Stimulated activated CD4-positive, alpha-beta T cell treated with anti-CD3 and anti-CD28 coated beads, Interleukin-15, amount 100 ng/mL, for 1 hour (primary cell): ENCODE measurements around the gene SRRM3.
"Not testable (repeated sequence)": the region's sequence is repeated elsewhere in the genome, so short reads cannot be mapped to it uniquely, and the experiment has no call there.

Experiments used
- DNase-seq, 2 donors: peaks; one replicate each; pipeline ENCODE4 v3.0.0-alpha.2; 2020; ENCODE audit warnings: low read depth in 1 of 2, low spot score in 1 of 2

Gene SRRM3, protein sequence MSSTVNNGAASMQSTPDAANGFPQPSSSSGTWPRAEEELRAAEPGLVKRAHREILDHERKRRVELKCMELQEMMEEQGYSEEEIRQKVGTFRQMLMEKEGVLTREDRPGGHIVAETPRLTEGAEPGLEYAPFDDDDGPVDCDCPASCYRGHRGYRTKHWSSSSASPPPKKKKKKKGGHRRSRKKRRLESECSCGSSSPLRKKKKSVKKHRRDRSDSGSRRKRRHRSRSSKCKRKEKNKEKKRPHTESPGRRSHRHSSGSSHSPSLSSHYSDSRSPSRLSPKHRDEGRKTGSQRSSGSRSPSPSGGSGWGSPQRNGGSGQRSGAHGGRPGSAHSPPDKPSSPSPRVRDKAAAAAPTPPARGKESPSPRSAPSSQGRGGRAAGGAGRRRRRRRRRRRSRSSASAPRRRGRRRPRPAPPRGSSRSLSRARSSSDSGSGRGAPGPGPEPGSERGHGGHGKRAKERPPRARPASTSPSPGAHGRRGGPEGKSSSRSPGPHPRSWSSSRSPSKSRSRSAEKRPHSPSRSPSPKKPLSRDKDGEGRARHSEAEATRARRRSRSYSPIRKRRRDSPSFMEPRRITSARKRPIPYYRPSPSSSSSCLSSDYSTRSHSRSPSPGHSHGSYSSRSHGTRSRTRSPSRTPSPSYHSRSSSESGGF

DNA sequence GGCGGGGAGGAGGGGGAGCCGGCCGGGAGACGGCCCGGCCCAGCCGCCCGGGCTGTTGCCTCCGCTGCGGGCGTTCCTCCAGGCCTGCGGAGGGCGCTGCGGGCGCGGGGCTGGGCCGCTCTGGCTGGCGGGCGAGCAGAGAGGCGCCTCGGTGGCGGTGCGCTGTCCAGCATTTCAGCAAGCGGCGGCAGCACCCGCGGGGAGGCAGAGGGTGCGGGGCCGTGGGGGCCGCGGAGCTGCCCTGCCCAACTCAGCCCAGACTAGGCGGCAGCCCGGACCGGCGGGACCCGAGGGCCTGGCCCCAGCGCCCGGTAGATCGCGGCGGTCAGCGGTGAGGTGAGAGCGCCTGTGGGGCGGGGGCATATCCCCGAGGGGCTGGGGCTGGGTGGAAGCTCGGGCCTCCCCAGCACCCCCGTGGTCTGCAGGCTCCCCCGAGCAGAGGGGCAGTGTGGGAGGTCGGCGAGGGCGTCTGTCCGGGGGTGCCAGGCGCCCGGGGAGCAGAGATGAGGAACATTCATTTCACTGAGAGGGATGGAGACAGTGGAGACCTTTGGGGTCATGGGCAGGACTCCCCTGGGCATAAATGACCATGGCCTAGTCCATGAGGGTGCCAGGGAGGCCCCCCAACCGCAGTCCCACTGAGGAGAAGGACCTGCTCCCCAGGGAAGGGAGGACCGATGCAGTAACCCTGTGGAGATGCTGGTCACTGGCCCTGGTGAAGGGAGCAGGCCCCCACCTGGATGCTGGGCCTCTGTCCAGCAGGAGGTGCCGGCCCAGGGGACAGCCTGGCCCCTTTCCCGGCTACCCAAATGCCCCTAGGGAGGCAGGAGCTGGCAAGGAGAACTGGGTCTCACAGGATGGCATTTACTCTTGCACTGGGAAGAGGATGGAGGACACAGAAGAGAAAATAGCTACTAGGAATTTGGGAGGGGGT lies at the start of gene SRRM3:
Gene SRRM3 (plus strand): TSS at position 165 of the 934 bp plus-strand sequence. CDS start 33,171 bp downstream, outside the sequence.
- DNase-seq: peak; percentile 61 to 81

DNA sequence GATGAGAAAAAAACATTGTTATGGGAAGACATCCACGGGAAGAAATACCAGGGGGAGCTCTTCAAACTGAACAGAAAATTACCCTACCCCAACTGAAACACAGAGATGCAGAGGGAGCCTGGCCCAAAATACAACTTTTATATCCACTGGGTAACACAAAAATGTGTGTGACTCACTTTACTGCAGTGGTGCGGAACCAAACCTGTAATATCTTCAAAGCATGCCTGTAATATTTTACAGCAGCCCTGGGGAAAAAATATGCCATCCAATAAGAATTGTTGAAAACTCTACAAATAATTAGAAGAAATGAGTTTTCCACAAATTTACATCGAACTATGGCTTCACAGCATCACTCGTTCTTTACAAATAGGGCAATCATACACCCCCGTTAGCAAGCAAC lies 49.8 kb upstream of the SRRM3 start:
- no peak for DNase-seq

- not testable (repeated sequence) for DNase-seq
Observed at GRCh38 chr7:76153571-76154230, 48.0 kb upstream of the SRRM3 start.

- DNase-seq: no peak
Observed at GRCh38 chr7:76155938-76156337, 45.8 kb upstream of the SRRM3 start.

DNA sequence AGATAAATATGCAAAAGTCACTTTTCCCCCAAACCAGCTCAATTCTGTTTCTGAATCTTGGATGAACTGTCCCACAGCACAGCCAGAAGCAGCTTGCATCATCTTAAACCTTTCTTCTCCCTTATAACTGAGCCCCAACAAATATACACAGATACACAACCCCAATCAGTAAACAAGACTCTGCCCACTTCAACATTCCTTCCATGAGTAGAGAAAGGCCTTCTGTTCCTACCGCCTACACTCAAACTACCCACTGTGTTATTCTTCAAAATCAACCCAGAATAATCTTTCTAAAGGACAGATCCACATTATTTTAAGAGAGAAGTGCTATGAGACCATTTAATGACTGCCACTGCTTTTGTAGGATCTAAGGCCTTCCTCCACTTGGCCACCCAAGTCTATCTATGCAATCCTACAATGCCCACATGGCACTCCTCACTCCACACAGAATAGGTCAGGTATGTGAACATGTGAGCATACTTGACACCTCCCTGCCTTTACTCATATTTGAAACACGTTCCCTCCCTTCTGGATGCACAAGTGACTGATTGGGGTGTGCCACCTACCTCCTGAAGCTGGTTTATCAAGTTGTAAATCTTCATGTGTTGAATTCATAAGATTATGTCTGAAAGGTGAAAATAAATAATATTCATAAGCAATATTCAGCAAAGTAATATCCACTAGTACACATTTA lies 44.6 kb upstream of the SRRM3 start:
- not testable (repeated sequence) for DNase-seq

- DNase-seq: not testable (repeated sequence)
Observed at GRCh38 chr7:76158416-76158815, 43.3 kb upstream of the SRRM3 start.

DNA sequence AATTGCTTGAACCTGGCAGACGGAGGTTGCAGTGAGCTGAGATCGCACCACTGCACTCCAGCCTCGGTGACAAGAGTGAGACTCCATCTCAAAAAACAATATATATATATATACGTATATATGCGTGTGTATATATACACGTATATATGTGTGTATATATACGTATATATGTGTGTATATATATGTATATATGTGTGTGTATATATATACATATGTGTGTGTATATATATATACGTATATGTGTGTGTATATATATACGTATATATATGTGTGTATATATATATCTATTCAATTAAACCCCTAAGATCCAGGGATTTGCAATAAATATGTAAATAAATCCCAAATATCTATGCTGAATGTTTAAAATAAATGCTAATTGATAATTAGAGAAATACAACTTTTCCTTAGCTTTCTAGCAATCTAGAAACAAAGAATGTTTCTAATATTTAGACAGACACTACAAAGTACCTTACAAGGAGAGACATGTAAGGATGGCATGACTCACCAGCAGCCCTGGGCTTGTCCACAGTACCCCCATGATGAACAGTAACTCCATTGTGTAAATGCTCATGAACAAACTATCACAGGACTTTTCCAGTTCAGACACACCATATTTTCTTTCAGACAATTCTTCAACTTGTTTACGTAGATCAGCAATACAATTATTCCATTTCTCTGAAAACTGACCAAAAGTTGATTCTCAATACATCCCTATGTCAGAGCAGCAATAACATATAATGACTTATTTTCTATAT lies 39.1 kb upstream of the SRRM3 start:
- DNase-seq: not testable (repeated sequence)

- not testable (repeated sequence) for DNase-seq
Observed at GRCh38 chr7:76163812-76164211, 37.9 kb upstream of the SRRM3 start.

GRCh38 chr7:76165106-76165972 lies 36.4 kb upstream of the SRRM3 start:
- no peak for DNase-seq

- DNase-seq: no peak
Observed at GRCh38 chr7:76165973-76166403, 35.7 kb upstream of the SRRM3 start.

DNA sequence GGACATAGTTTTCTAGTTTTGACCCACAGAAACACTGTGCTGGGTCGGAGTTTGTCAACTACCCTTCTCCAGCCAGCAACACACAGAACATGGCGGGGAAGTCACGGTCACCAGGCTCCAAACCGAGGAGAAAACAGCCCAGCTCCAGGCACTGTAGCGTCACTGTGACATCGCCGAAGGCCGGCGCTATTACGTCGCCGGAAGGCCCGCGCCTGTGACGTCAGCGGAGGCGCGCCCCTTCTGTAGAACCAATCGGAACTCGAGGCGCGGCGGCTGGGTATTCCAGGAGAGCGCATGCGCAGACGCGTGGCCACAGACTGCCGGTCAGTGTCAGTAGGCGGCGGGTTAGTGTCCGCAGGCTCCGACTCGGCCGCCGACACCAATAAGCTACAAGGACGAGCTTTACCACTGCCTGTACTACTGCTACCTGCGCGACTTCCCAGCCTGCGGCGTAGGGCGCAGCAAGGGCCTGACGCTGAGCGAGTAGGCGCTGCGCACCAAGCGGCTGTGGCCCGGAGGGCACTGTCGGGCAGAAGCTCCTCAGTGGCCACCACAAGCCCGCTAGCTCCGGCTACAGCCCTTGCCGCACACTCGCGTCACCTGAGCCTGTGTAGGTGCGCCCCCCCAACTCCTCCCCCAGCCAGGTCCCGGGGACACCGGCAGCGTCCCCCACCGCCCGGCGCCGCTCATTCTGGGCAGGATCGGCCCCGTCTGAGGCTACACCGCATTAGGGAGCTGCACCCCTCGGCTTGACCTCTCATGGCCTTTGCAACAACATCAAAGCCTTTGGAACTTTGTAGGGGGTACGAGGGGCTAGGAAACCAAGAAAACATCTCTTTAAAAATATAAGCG lies 35.1 kb upstream of the SRRM3 start:
- peak; percentile 83 to 85 for DNase-seq

- no peak for DNase-seq
Observed at GRCh38 chr7:76173566-76174205, 28.0 kb upstream of the SRRM3 start.

GRCh38 chr7:76176951-76177350 lies 24.7 kb upstream of the SRRM3 start:
- not testable (repeated sequence) for DNase-seq

DNA sequence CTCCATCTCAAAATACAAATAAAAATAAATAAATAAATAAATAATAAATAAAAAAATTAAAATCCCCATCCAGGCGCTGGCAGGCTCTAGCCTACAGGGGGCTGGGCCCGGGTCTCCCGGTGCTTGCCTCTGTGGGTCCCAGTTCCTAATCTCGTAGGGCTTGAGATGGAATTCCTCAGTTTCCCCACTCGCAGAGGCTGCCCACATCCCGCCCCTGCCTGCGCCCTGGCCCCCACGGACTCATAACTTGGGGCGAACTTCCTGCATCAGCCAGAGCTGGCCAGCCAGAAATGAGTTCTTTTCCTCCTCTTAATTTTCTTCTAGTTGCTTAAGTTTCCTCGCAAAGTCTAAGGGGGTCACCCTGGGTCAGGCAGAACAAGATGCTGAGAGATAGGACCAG lies 22.0 kb upstream of the SRRM3 start:
- no peak for DNase-seq

DNA sequence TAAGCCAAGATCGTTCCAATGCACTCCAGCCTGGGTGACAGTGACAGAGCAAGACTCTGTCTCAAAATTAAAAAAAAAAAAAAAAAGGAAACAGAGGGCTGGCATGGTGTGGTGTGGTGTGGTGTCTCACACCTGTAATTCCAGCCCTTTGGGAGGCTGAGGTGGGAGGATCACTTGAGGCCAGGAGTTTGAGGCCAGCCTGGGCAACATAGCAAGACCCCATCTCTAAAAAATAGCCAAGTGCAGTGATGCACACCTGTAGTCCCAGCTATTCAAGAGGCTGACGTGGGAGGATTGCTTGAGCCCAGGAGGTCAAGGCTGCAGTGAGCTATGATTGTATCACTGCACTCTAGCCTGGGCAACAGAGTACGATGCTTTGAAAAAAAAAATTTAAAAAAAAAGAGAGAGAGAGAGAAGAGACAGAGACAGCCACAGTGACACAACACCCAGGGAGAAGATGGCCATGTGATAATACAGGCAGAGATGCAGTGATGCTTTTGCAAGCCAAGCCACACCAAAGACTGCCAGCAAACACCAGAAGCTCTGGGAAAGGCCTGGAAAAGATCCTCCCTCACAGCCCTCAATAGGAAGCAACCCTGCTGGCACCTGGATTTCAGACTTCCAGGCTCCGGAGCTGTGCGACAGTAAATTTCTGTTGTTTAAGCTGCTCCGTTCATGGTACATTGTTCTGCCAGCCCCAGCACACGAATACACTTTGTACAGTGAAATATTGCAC lies 19.3 kb upstream of the SRRM3 start:
- DNase-seq: no peak

DNA sequence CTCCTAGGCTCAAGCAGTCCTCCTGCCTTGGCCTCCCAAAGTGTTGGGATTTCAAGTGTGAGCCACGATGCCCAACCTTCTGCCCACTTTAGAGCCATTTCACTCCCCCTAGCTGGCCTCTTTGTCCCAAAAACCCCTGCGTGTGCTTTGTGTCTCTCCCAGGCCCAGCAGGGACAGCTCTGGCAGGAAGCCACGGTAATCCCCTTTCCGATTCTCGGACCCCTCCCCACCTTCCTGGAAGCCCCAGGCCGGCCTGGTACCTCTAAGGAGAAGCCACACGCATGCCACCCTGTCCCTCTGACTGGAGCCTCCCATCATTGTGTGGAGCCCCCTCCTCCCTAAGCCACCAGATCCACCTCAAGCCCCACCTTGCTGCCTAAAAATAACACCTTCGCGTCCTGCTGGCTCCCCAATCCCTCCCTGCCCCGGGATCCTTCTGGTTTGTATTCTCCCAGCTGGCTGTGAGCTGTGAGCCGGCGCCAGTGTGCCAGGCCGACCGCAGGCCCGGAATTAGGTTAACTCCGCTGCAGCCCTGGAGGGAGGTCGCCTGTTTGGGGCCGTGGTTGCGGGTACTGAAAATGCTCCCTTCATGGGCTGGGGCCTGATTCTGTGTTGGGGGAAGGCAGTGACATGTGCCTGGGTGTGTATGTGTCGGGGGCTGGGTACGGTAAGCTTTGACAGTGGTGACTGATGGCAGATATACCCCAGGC lies 16.4 kb upstream of the SRRM3 start:
- no peak for DNase-seq
